GM18517 (cell line): ENCODE data around the gene CBX4.
A peak's percentile ranks its signal among the peaks of the same experiment; 100 is the strongest.

ENCODE experiments used
- ATAC-seq: cut with Tn5 transposase; IDR thresholded peaks from one replicate; pipeline ENCODE4 v1.9.1; 2021; ENCODE audit warnings: mild to moderate bottlenecking, moderate library complexity; ENCODE audit not compliant: unreplicated experiment

CBX4 gene

GRCh38 chr17:79814974-79815835 is 24.0 kb downstream of the CBX4 start:
- ATAC-seq: no peak

GRCh38 chr17:79814127-79814973 is 24.9 kb downstream of the CBX4 start:
- no peak for ATAC-seq

GRCh38 chr17:79813297-79814126 is 25.7 kb downstream of the CBX4 start:
- ATAC-seq: no peak

GRCh38 chr17:79812353-79813258 is 26.6 kb downstream of the CBX4 start:
- ATAC-seq: no peak

- no peak for ATAC-seq
These were observed 27.3 kb downstream of the CBX4 start for GRCh38 chr17:79811868-79812352.

GRCh38 chr17:79811011-79811867 is 28.0 kb downstream of the CBX4 start:
- no peak for ATAC-seq

GRCh38 chr17:79810130-79811010 is 28.9 kb downstream of the CBX4 start:
- ATAC-seq: no peak

- no peak for ATAC-seq
These were observed 29.6 kb downstream of the CBX4 start for GRCh38 chr17:79809530-79810129.

GRCh38 chr17:79808763-79809529 is 30.3 kb downstream of the CBX4 start:
- ATAC-seq: no peak

GRCh38 chr17:79806863-79807720 is 32.1 kb downstream of the CBX4 start:
- ATAC-seq: no peak

GRCh38 chr17:79806446-79806760 is 32.8 kb downstream of the CBX4 start:
- no peak for ATAC-seq

GRCh38 chr17:79804856-79805696 is 34.2 kb downstream of the CBX4 start:
- no peak for ATAC-seq

- ATAC-seq: peak; percentile 66
These were observed 35.0 kb downstream of the CBX4 start for GRCh38 chr17:79803997-79804855.

- ATAC-seq: no peak
These were observed 35.7 kb downstream of the CBX4 start for GRCh38 chr17:79803421-79803996.
